Femur (tissue), 1 donor: ENCODE measurements around the gene SNRK.

Source experiments
- DNase-seq: peaks from one replicate; pipeline ENCODE4 v3.0.0-alpha.2; 2017

The SNRK gene

GRCh38 chr3:43316783-43317460 is 30.6 kb downstream of the SNRK start:
- DNase-seq, result no peak

GRCh38 chr3:43317461-43318316 is 31.3 kb downstream of the SNRK start:
- DNase-seq, result no peak

- DNase-seq, result no peak
Observed at GRCh38 chr3:43319376-43319775, 33.0 kb downstream of the SNRK start.

- no peak for DNase-seq
Observed at GRCh38 chr3:43319794-43320193, 33.5 kb downstream of the SNRK start.

GRCh38 chr3:43320288-43320687 is 33.9 kb downstream of the SNRK start:
- DNase-seq, result no peak

GRCh38 chr3:43323541-43323940 is 37.2 kb downstream of the SNRK start:
- DNase-seq, result no peak

GRCh38 chr3:43326891-43327581 is 40.7 kb downstream of the SNRK start:
- no peak for DNase-seq

- no peak for DNase-seq
Observed at GRCh38 chr3:43327582-43327979, 41.2 kb downstream of the SNRK start.

- no peak for DNase-seq
Observed at GRCh38 chr3:43328653-43329052, 42.3 kb downstream of the SNRK start.

GRCh38 chr3:43330981-43331380 is 44.6 kb downstream of the SNRK start:
- DNase-seq, result no peak

GRCh38 chr3:43331381-43331780 is 45.0 kb downstream of the SNRK start:
- no peak for DNase-seq

GRCh38 chr3:43334976-43335375 is 48.6 kb downstream of the SNRK start:
- no peak for DNase-seq

- DNase-seq, result no peak
Observed at GRCh38 chr3:43335799-43336198, 49.5 kb downstream of the SNRK start.

- no peak for DNase-seq
Observed at GRCh38 chr3:43338295-43338694, 52.0 kb downstream of the SNRK start.

GRCh38 chr3:43340403-43340802 is 54.1 kb downstream of the SNRK start:
- DNase-seq, result no peak

- no peak for DNase-seq
Observed at GRCh38 chr3:43341788-43342187, 55.4 kb downstream of the SNRK start.

- DNase-seq, result no peak
Observed at GRCh38 chr3:43343185-43343584, 56.8 kb downstream of the SNRK start.

GRCh38 chr3:43343815-43344214 is 57.5 kb downstream of the SNRK start:
- DNase-seq, result no peak

GRCh38 chr3:43344520-43344919 is 58.2 kb downstream of the SNRK start:
- no peak for DNase-seq

GRCh38 chr3:43345246-43345645 is 58.9 kb downstream of the SNRK start:
- DNase-seq, result no peak

GRCh38 chr3:43345877-43346276 is 59.5 kb downstream of the SNRK start:
- DNase-seq, result no peak

GRCh38 chr3:43346978-43347749 is 60.8 kb downstream of the SNRK start:
- no peak for DNase-seq

GRCh38 chr3:43347774-43348173 is 61.4 kb downstream of the SNRK start:
- no peak for DNase-seq
